GM12878 (cell line): Measurements from ENCODE around the gene IL36B. TPM values are rescaled to one million over a fixed set of nuclear protein-coding genes. Genes with fewer than 3 reads are reported as not detected.

Experiments
- ATAC-seq: fragments of 200-7000 bp; cut with Tn5 transposase; 3 replicates; pipeline ENCODE4 v1.9.1; 2020; ENCODE audit warnings: mild to moderate bottlenecking, moderate library complexity
- BruUV-seq: library from RNA; stranded (reverse); fragments of 400-500 nt; replicated peaks from 2 replicates; lab custom pipeline; 2021; lab: Mats Ljungman, UMichigan
- CTCF ChIA-PET: fragments of 300-600 bp; sonication (Branson Sonifier 250); formaldehyde crosslinking; extraction: SDS; loops from one replicate; lab custom pipeline; 2021; ENCODE audit warnings: inconsistent platforms; lab: Yijun Ruan, JAX
- POLR2A ChIA-PET: fragments of 350-600 bp; formaldehyde crosslinking; extraction: SDS; loops from one replicate; lab custom pipeline; 2021; ENCODE audit warnings: inconsistent platforms; lab: Charles Lee
- RAD21 ChIA-PET: fragments of 300-600 bp; sonication (Branson Sonifier 250); formaldehyde crosslinking; loops from one replicate; lab custom pipeline; 2023; ENCODE audit warnings: antibody characterized with exemption; ENCODE audit not compliant: unreplicated experiment; lab: Charles Lee
- SMC1A ChIA-PET: fragments of 300-600 bp; sonication (Branson Sonifier 250); formaldehyde crosslinking; loops from one replicate; lab custom pipeline; 2023; ENCODE audit not compliant: unreplicated experiment, uncharacterized antibody; lab: Charles Lee
- DNase-seq: peaks from one replicate; pipeline ENCODE4 v3.0.0-alpha.2; 2011; ENCODE audit warnings: low read depth, low spot score
- FAIRE-seq: peaks from 3 replicates; lab custom pipeline; 2011; peaks lifted over from hg19 to GRCh38; lab: Jason Lieb, UNC
- H2AFZ ChIP-seq: 2 replicates; pipeline ENCODE4 v1.6.0; 2011; ENCODE audit warnings: low read depth, low read length, control low read depth; ENCODE audit not compliant: control insufficient read depth
- H3K27ac ChIP-seq: 2 replicates; pipeline ENCODE4 v1.5.1; 2011; ENCODE audit warnings: control low read depth; ENCODE audit not compliant: control insufficient read depth, insufficient read depth
- H3K27me3 ChIP-seq, 2 experiments: replicated peaks in 1 of 2; 2 replicates each; pipeline versions ENCODE4 v1.6.0 to v1.6.1; 2011; ENCODE audit warnings: low read length in 1 of 2; ENCODE audit not compliant: control insufficient read depth in 2 of 2, insufficient read depth in 2 of 2
- H3K36me3 ChIP-seq, 2 experiments: 2 replicates each; pipeline ENCODE4 v1.5.1; 2011; ENCODE audit warnings: low read length in 1 of 2; ENCODE audit not compliant: control insufficient read depth in 2 of 2, insufficient read depth in 2 of 2
- H3K4me1 ChIP-seq: 2 replicates; pipeline ENCODE4 v1.6.1; 2011; ENCODE audit warnings: mild to moderate bottlenecking, low read length, moderate library complexity, mixed read lengths; ENCODE audit not compliant: control insufficient read depth, insufficient read depth
- H3K4me2 ChIP-seq: 2 replicates; pipeline ENCODE4 v1.6.0; 2011; ENCODE audit warnings: control low read depth; ENCODE audit not compliant: control insufficient read depth, insufficient read depth
- H3K4me3 ChIP-seq: fragments of 200-600 bp; sonication (generic); 2 replicates; pipeline ENCODE4 v1.5.1; 2016
- H3K79me2 ChIP-seq: 2 replicates; pipeline ENCODE4 v1.6.0; 2011; ENCODE audit warnings: low read length; ENCODE audit not compliant: control insufficient read depth, insufficient read depth
- H3K9ac ChIP-seq: 2 replicates; pipeline ENCODE4 v1.8.0; 2011; ENCODE audit warnings: low read length, control low read depth, mixed read lengths; ENCODE audit not compliant: control insufficient read depth, insufficient read depth
- H3K9me3 ChIP-seq: replicated peaks from 3 replicates; pipeline ENCODE4 v1.5.1; 2011; ENCODE audit warnings: mild to moderate bottlenecking, low read length; ENCODE audit not compliant: control insufficient read depth, insufficient read depth
- H4K20me1 ChIP-seq: 2 replicates; pipeline ENCODE4 v1.6.0; 2011; ENCODE audit not compliant: control insufficient read depth, insufficient read depth
- ASH2L ChIP-seq: fragments of 300-600, 200-600 bp; sonication (generic); IDR thresholded peaks from 2 replicates; pipeline ENCODE4 v1.6.1; 2017; ENCODE audit warnings: low read depth, mild to moderate bottlenecking, borderline replicate concordance
- FOS ChIP-seq: IDR thresholded peaks from 3 replicates; pipeline ENCODE4 v1.6.1; 2011; ENCODE audit warnings: borderline replicate concordance; ENCODE audit not compliant: insufficient read length; ENCODE audit errors: extremely low read depth
- MEF2B ChIP-seq: fragments of 450-650 bp; IDR thresholded peaks from 2 replicates; pipeline ENCODE4 v1.6.1; 2018; ENCODE audit warnings: mild to moderate bottlenecking, moderate library complexity; ENCODE audit not compliant: partially characterized antibody, poor library complexity, severe bottlenecking
- NR2C2 ChIP-seq: IDR thresholded peaks from 2 replicates; pipeline ENCODE4 v1.6.1; 2011; ENCODE audit warnings: borderline replicate concordance, low read depth; ENCODE audit not compliant: control insufficient read depth, insufficient read length
- SKIL ChIP-seq: fragments of 450-650 bp; IDR thresholded peaks from 2 replicates; pipeline ENCODE4 v1.6.1; 2017; ENCODE audit warnings: mild to moderate bottlenecking, low read depth, inconsistent platforms; ENCODE audit not compliant: poor library complexity, severe bottlenecking
- SPI1 ChIP-seq: IDR thresholded peaks from 2 replicates; pipeline ENCODE4 v1.6.1; 2011; ENCODE audit warnings: low read depth, mild to moderate bottlenecking, low read length, moderate library complexity, borderline replicate concordance; ENCODE audit not compliant: insufficient read depth
- WRNIP1 ChIP-seq: IDR thresholded peaks from 2 replicates; pipeline ENCODE4 v1.6.1; 2011; ENCODE audit warnings: low read depth, low read length, improper control_type of control experiment, borderline replicate concordance
- ZNF217 ChIP-seq: fragments of 450-650 bp; IDR thresholded peaks from 2 replicates; pipeline ENCODE4 v1.6.1; 2017; ENCODE audit warnings: antibody characterized with exemption, mild to moderate bottlenecking
- WGBS: methylation state at CpG from one replicate; pipeline ENCODE4 v1.1.6; 2016; ENCODE audit warnings: low lambda C conversion rate; ENCODE audit not compliant: insufficient replicate concordance, insufficient coverage; ENCODE audit errors: missing lambda C conversion rate; 5-methylcytosine and 5-hydroxymethylcytosine counted together
- in situ Hi-C: fragments of 300-500 bp; cut with MboI; formaldehyde crosslinking; loops from 9 replicates; pipeline ENCODE4 v1.14.3; 2018; ENCODE audit warnings: mixed read lengths
- intact Hi-C: fragments of 100-400 bp; cut with micrococcal nuclease; formaldehyde crosslinking; loops from one replicate; pipeline ENCODE4 v1.14.2; 2022; ENCODE audit not compliant: unreplicated experiment
- polyA plus RNA-seq, 11 experiments: library from polyadenylated mRNA; depleted of rRNA in 4 of 11; unstranded in 6 of 11; stranded (reverse) in 5 of 11; fragments of >200 nt; fragmentation: Nextera tagmentation in 4 of 11; fragmentation: Illumina TruSeq in 1 of 11; extraction: Ambion mirVana in 4 of 11; extraction: Trizol in 1 of 11; gene quantifications; 1 replicate in 1 of 11; 2 replicates in 10 of 11; pipeline versions ENCODE4 v1.2.1 to v1.2.3, GENCODE V29; 2011 to 2016; ENCODE audit warnings: inconsistent platforms in 2 of 11, missing spikeins in 2 of 11, low read depth in 1 of 11
- total RNA-seq, 4 experiments: library from RNA; depleted of rRNA in 3 of 4; stranded (reverse); fragments of >200 nt in 3 of 4; fragmentation: Illumina TruSeq in 1 of 4; extraction: Trizol in 1 of 4; gene quantifications; 2 replicates each; pipeline versions ENCODE4 v1.2.1 to v1.2.3, GENCODE V29; 2013 to 2021
- TF ChIP-seq, protein P1 (sequence below): fragments of 450-650 bp; IDR thresholded peaks from 2 replicates; pipeline ENCODE4 v1.6.1; 2016; ENCODE audit warnings: mild to moderate bottlenecking

The IL36B gene
- total and polyA plus RNA-seq, 10 of the 15 experiments (the other 5 are each of a cell fraction or from before 2014, with no cell fraction given): not detected

- FAIRE-seq (no peak), ATAC-seq (no peak), DNase-seq (no peak)
- Histone ChIP-seq H4K20me1 (no peaks in the 10 kb centered on the region), H3K79me2 (no peaks in the 10 kb centered on the region), H3K27me3 (no peaks in the 10 kb centered on the region), H3K4me1 (no peaks in the 10 kb centered on the region), H3K4me2 (no peak overlapping the region), H3K9me3 (no peaks in the 10 kb centered on the region; the same call in 2 of the 3 replicates), H3K27ac (no peak overlapping the region), H3K4me3 (no peak overlapping the region), H3K9ac (no peak overlapping the region), H2AFZ (no peak overlapping the region), H3K36me3 (no peaks in the 10 kb centered on the region)
- intact Hi-C loops (no loop called here), in situ Hi-C loops (no loop called here)
- no TSS peak for BruUV-seq
- 27% methylated on average over 5 of the region's 5 CpGs for WGBS
- CTCF ChIA-PET: interaction anchor here (1.9 kb wide), 1 partner anchor 16 kb away, joined by 6 read pairs; no protein-coding TSS in a partner anchor
- POLR2A ChIA-PET: no interaction called here
- SMC1A ChIA-PET: no interaction called here
- RAD21 ChIA-PET: no interaction called here
- TF ChIP-seq SPI1: no peak
- no peak for TF ChIP-seq WRNIP1
- TF ChIP-seq NR2C2: no peak
- no peak for TF ChIP-seq SKIL
- no peak for TF ChIP-seq ZNF217
- no peak for TF ChIP-seq ASH2L
- no peak for TF ChIP-seq MEF2B
- TF ChIP-seq FOS: no peak
- TF ChIP-seq, protein P1, sequence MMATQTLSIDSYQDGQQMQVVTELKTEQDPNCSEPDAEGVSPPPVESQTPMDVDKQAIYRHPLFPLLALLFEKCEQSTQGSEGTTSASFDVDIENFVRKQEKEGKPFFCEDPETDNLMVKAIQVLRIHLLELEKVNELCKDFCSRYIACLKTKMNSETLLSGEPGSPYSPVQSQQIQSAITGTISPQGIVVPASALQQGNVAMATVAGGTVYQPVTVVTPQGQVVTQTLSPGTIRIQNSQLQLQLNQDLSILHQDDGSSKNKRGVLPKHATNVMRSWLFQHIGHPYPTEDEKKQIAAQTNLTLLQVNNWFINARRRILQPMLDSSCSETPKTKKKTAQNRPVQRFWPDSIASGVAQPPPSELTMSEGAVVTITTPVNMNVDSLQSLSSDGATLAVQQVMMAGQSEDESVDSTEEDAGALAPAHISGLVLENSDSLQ: no peak
Observed at GRCh38 chr2:113064281-113064680, 11.6 kb upstream of the IL36B start.
